Heart right ventricle (tissue), 16 donors: ENCODE data around the gene CRHR2. TPM values are rescaled to one million over a fixed set of nuclear protein-coding genes. Genes with fewer than 3 reads are reported as not detected.

ENCODE experiments used
- ATAC-seq, 8 donors: fragments of 200-7000 bp; cut with Tn5 transposase; one replicate each; pipeline ENCODE4 v1.9.1; 2020; ENCODE audit warnings: mild to moderate bottlenecking in 8 of 8, moderate library complexity in 8 of 8, moderate number of reproducible peaks in 1 of 8
- DNase-seq, 2 donors: peaks; one replicate each; pipeline ENCODE4 v3.0.0-alpha.2; 2020
- H3K27ac ChIP-seq, 10 donors: fragments of 200-600 bp; sonication (generic) in 2 of 10; one replicate each; pipeline versions ENCODE4 v1.5.0 to v1.8.0; 2020 to 2022; ENCODE audit warnings: mild to moderate bottlenecking in 3 of 10
- H3K27me3 ChIP-seq, 7 donors: fragments of 200-600 bp; one replicate each; pipeline ENCODE4 v1.8.0; 2021 to 2022; ENCODE audit warnings: mild to moderate bottlenecking in 2 of 7
- H3K36me3 ChIP-seq, 9 donors: fragments of 200-600 bp; sonication (generic) in 1 of 9; one replicate each; pipeline versions ENCODE4 v1.5.0 to v1.8.0; 2020 to 2022; ENCODE audit warnings: mild to moderate bottlenecking in 2 of 9
- H3K4me1 ChIP-seq, 9 donors: fragments of 200-600 bp; sonication (generic) in 1 of 9; one replicate each; pipeline versions ENCODE4 v1.5.0 to v1.8.0; 2020 to 2022; ENCODE audit warnings: mild to moderate bottlenecking in 4 of 9
- H3K4me3 ChIP-seq, 10 donors: fragments of 200-600 bp; sonication (generic) in 2 of 10; one replicate each; pipeline versions ENCODE4 v1.5.0 to v1.8.0; 2020 to 2022; ENCODE audit warnings: mild to moderate bottlenecking in 7 of 10, moderate library complexity in 2 of 10
- H3K9me3 ChIP-seq, 11 donors: fragments of 200-600 bp in 10 of 11; sonication (generic) in 2 of 11; one replicate each; pipeline versions ENCODE4 v1.5.0 to v1.8.0; 2013 to 2022; ENCODE audit warnings: mild to moderate bottlenecking in 2 of 11, control low read depth in 1 of 11, moderate library complexity in 1 of 11
- CTCF ChIP-seq, 9 donors: fragments of 200-600 bp; sonication (generic) in 2 of 9; IDR thresholded peaks; one replicate each; pipeline versions ENCODE4 v1.5.0 to v1.8.0; 2021 to 2022; ENCODE audit warnings: antibody characterized with exemption in 9 of 9, mild to moderate bottlenecking in 5 of 9, moderate library complexity in 1 of 9
- WGBS, 2 donors: extraction: QIAGEN DNeasy Blood & Tissue Kit; methylation state at CpG; one replicate each; pipeline ENCODE4 v1.1.7; 2013; ENCODE audit warnings: inconsistent platforms in 1 of 2; 5-methylcytosine and 5-hydroxymethylcytosine counted together
- intact Hi-C, 10 donors: fragments of 100-400 bp; cut with DNase I; formaldehyde crosslinking; loops; one replicate each; pipeline versions ENCODE4 v1.11.1 to v1.14.2; 2022
- polyA plus RNA-seq, 2 donors: library from polyadenylated mRNA; stranded (reverse); fragments of 200-250 nt; gene quantifications; one replicate each; pipeline ENCODE4 v1.2.3, GENCODE V29; 2013
- total RNA-seq, 10 donors: library from RNA; stranded (reverse); fragmentation: NEBNext Ultra II Directional in 3 of 10; extraction: Animal tissue kit (Norgen Biotek cat#: 25700) in 3 of 10; gene quantifications; one replicate each; pipeline versions ENCODE4 v1.2.1 to v1.2.4, GENCODE V29; 2021 to 2023
- donor health status: Arrhythmogenic right ventricular cardiomyopathy.
- donor health status: ischemic (EF 13 %, LVEDD 7.1; RV severe dilation, severe dysfunction).
- donor health status: healthy with polysubstance abuse.
- donor health status: DM: no; HTN: yes; CAD: no.
- donor health status: DM: no; HTN: no; CAD: no.
- donor health status: ischemic (EF 25% LVEDD 6.9; RV normal size, moderate dysfunction).
- donor health status: ischemic (EF 25% LVEDD 5.7; RV mildly dilated, moderate dysfunction).
- donor health status: healthy.
- donor health status: DM: yes; HTN: yes; CAD: no.
- donor health status: Ischemic cardiomyopathy.
- donor health status: ischemic (EF 35%, LVEDD 5.7; RV mildly dilated, moderate dysfunction).
- donor health status: nonischemic (EF 11% LVEDD 7.7; RV severe dilation, severe dysfunction).
- donor health status: DM: yes; HTN: yes; CAD: no.
- donor health status: PGD.
- donor health status: ischemic (EF 29% LVEDD 5.4; RV normal size, mild dysfunction).
- donor health status: nonischemic (EF 23%, LVEDD 6.1; RV moderate dilation, normal function).

The CRHR2 gene
- total and polyA plus RNA-seq, 12 donors = 0.07 to 1.2 (median 0.28) TPM; not detected in 1

- H3K36me3 ChIP-seq = no peaks in the 10 kb centered on the region
- no peak overlapping the region for H3K27ac ChIP-seq
- no peaks in the 10 kb centered on the region for H3K9me3 ChIP-seq
- intact Hi-C loops = loop anchor here in 1 of 10 donors (10.0 kb wide), 1 partner anchor 57 kb away; no protein-coding TSS in a partner anchor
- no peak for TF ChIP-seq CTCF (IDR thresholded peaks at IDR 0.05)
- 76 to 82% methylated on average over 6 of the region's 6 CpGs for WGBS, 2 donors
- DNase-seq = no peak
- H3K4me3 ChIP-seq = no peak overlapping the region
- H3K27me3 ChIP-seq = peaks cover 0 to 30% (median 18%) of the 10 kb centered on the region in 7 donors
- H3K4me1 ChIP-seq = peaks cover 0 to 12% (median 2%) of the 10 kb centered on the region in 9 donors
- no peak for ATAC-seq
Observed at GRCh38 chr7:30687604-30688003, 5.3 kb upstream of the CRHR2 start.

GRCh38 chr7:30684351-30684750 lies 2.1 kb upstream of the CRHR2 start:
- no peak for ATAC-seq
- TF ChIP-seq CTCF (IDR thresholded peaks at IDR 0.05) = no peak
- 52 to 60% methylated on average over 2 of the region's 2 CpGs for WGBS, 2 donors
- no peaks in the 10 kb centered on the region for H3K36me3 ChIP-seq
- no peak for DNase-seq
- peak overlapping the region in 4 of 10 donors; percentile 4 to 59 (median 54) for H3K4me3 ChIP-seq
- intact Hi-C loops = loop anchor here in 4 of 10 donors (5.0 to 10.0 kb wide), 3 partner anchors 53 to 60 kb away; no protein-coding TSS in a partner anchor
- peaks cover 15 to 61% (median 51%) of the 10 kb centered on the region in 7 donors for H3K27me3 ChIP-seq
- peaks cover 2 to 26% (median 16%) of the 10 kb centered on the region in 9 donors for H3K4me1 ChIP-seq
- H3K27ac ChIP-seq = no peak overlapping the region
- no peaks in the 10 kb centered on the region for H3K9me3 ChIP-seq

GRCh38 chr7:30683816-30684215 lies 1.6 kb upstream of the CRHR2 start:
- DNase-seq (no peak), ATAC-seq (peak in 4 of 8 donors; percentile 28 to 66 (median 40))
- Histone ChIP-seq H3K9me3 (no peaks in the 10 kb centered on the region), H3K4me3 (peak overlapping the region in 5 of 10 donors; percentile 4 to 59 (median 53)), H3K27ac (peak overlapping the region in 1 of 10 donors; percentile 24), H3K27me3 (peaks cover 15 to 66% (median 56%) of the 10 kb centered on the region in 7 donors), H3K36me3 (no peaks in the 10 kb centered on the region), H3K4me1 (peaks cover 2 to 26% (median 16%) of the 10 kb centered on the region in 9 donors)
- 61 to 75% methylated on average over 3 of the region's 3 CpGs for WGBS, 2 donors
- TF ChIP-seq CTCF (IDR thresholded peaks at IDR 0.05) = no peak
- intact Hi-C loops = loop anchor here in 7 of 10 donors (2.0 to 10.0 kb wide), 4 partner anchors 53 to 61 kb away; no protein-coding TSS in a partner anchor

- Histone ChIP-seq H3K4me3 (peak overlapping the region in 6 of 10 donors; percentile 52 to 59 (median 54)), H3K27ac (peak overlapping the region in 2 of 10 donors; percentile 14 to 24), H3K27me3 (peaks cover 15 to 71% (median 61%) of the 10 kb centered on the region in 7 donors), H3K9me3 (no peaks in the 10 kb centered on the region), H3K36me3 (no peaks in the 10 kb centered on the region), H3K4me1 (peaks cover 2 to 26% (median 16%) of the 10 kb centered on the region in 9 donors)
- no peak for DNase-seq
- WGBS, 2 donors = 91% methylated on average over 5 of the region's 5 CpGs
- intact Hi-C loops = loop anchor here in 7 of 10 donors (2.0 to 10.0 kb wide), 4 partner anchors 54 to 61 kb away; no protein-coding TSS in a partner anchor
- no peak for TF ChIP-seq CTCF (IDR thresholded peaks at IDR 0.05)
- ATAC-seq = no peak
Observed at GRCh38 chr7:30683306-30683705, 1.1 kb upstream of the CRHR2 start.
